DMS114 treated with DMSO at 0.1 percent for 48 hours (cell line): Measurements from ENCODE around the gene SMOC1.

Experiments
- DNase-seq: peaks from one replicate; lab custom pipeline; 2025; ENCODE audit not compliant: unreplicated experiment; lab: John Stamatoyannopoulos, UW

The SMOC1 gene

DNA sequence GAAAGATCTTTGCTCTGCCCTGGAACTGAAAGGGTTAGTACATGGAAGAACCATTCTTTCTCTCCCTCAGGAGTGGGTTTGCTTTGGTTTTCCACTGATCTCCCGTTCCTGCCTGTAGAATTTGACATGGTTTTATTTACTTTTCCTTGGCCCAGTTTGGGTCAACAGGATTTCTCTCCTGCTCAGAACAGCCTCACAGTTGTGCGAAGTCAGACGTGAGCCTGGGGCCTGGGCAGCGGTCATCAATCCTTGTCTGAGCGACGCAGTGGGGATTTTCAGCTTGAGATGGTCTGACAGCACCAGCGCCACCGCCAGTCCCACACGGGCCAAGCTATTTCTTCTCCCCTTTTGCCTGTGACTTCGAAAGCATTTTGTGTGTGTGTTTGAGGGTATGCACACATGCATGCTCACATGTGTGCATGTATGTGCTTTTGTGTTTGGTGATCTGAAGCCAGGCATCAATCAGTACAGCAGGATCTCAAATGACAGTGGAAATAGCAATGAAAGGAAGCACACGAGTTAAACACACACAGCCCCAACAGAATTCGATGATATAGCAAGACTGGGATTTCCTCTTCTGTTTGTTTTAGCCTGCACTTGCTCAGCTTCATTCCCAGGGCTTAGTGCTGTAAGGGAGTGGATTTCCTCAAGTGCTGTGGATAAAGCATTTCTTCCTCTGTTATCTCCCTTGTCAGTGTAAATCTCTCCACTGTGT, 58.3 kb downstream of the SMOC1 start:
- DNase-seq, result no peak

DNA sequence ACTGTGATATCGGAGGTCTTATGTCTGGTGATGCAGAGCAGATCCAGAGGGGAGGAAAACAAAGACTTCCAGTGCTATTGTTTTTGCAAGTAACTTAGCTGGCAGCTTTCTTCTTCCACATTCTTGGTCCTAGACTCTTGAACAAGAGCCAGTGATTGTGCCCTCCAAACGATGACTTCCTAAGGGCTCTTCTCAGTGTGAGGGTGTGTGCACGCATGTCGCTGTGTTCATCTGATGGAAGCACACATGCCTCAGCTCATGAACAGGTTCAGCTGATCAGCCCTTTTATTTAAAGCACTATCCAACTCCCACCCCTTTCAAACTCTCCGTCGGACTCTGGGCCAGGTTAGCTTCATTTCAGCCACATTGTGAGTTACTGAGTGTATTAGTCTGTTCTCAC, 59.5 kb downstream of the SMOC1 start:
- no peak for DNase-seq

DNA sequence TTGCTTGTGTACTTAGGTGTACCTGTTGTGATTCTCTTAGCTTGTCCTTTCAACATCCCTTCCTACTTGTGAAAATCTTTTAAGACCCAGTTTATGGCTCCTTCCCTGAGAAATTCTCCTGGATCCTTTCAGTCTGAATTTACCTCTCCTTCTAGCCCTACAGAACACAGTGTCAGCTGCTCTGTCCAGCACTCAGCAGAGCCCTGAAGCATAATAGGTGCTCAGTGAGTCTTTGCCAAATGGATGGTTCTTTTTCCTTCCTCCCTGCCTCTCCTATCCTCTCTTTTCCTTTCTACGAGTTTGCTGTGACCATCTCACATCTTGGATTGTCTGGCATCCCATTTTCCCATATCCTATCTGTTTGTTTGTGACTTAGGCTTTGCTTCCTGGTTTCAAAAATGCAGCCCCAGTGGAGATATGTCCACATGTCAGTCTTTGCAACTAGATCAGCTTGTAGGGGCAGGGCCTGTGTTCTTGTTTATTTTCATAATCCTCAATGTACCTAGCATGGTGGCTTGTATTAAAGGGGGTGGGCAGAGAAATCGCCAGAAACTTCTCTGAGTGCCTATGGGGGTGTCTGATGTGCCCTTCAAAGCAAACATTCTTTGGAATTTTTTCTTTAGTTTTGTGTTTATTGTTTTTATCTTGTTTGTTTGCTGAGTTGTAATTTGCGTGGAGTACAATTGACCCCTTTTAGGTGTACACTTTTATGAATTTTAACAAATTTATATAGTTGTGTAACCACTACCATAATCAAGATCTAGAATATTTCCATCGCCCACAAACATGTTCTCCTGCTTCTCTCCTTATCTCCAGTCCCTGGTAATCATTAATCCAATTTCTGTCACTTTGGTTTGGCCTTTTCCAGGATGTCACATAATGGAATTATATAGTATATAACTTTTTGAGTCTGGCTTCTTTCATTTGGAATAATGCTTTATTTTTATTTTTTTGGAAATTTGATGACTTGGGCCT, 62.8 kb downstream of the SMOC1 start:
- DNase-seq, result no peak

DNA sequence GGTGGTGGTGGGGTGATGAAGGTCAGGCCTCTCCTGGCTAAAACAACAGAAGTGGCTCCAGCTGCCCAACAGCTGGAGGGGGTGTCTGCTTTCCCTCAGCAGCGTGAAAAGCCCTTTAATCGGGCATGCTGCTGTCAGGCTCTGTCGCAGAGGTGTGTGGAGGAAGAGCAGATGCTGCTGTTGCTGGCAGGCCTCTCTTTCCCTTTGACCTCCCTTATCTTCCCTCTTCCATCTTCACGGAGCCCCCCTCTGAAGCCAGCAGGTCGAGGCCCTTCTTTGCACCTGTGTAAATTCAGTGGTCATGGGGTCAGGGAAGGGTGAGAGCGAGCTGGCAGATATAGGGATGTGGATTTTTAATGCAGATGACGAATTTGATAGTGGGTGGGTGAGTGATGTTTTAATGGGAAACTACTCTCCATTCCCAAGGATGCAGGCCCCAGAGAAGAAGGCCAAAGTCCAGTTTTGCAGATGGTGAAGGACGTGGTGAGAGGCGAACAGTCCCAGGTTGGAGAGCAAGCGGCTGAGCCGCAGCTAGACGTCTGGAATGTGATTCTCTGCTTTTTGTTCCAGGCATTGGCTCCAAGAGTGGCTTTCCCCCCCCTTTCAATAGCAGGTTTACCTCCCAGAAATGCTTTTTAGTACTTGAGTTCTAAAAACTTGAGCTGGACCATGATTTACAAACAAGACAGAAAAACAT, 64.0 kb downstream of the SMOC1 start:
- DNase-seq, result no peak

DNA sequence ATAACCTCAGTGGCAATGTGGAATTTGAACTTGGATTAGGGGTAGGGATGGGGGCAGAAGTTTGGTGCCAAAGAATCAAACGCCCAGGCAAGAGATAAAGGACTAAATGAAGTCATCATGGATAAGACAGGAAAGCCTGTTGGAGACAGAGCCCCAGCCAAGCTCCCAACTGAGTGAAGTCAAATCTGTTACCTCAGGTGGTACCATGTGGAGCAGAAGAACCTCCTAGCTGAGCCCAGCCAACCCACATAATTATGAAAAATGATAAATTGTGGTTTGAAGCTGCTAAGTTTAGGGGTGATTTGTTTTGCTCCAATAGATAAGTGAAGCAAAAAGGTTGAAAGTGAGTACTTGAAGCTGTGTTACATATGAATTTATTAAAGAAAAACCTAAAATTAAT, 66.1 kb downstream of the SMOC1 start:
- no peak for DNase-seq

DNA sequence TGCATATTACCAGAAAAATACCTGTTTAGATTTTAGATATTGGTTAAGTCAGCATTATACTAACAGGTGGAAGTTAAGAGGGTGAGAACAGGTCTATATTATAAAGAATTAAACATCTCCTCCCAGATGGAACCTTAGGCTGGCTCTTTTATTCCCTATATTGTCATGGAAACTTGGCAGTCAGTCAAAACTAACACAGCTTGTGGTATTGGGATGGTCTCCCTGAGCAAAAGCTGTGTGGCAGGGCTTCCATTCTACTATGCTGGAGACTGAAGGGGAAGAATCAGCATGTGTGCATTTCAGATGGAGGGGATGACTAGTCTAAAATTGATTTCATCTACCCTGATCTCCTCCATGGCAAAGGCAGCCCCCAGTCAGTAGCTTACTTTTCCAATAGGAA, 66.7 kb downstream of the SMOC1 start:
- no peak for DNase-seq

DNA sequence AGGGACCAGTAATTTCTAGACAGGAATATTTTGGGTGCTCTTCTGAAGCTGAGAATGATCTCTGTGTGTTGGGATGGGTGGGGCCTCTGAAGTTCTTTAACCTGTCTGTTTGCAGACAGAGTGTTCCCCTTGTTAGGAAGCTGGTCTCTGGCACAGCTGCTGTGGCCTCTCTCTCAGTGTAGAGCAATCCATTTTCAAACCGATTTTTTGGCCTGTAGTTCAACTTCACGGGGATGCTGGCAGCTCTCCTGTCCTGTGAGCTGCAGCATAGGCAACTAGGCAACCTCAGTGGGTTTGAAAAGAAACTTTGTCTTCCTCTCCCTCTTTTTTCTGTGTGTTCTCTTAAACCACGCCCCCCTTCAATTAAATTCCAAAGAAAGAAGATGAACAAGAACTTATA, 69.1 kb downstream of the SMOC1 start:
- DNase-seq, result no peak

DNA sequence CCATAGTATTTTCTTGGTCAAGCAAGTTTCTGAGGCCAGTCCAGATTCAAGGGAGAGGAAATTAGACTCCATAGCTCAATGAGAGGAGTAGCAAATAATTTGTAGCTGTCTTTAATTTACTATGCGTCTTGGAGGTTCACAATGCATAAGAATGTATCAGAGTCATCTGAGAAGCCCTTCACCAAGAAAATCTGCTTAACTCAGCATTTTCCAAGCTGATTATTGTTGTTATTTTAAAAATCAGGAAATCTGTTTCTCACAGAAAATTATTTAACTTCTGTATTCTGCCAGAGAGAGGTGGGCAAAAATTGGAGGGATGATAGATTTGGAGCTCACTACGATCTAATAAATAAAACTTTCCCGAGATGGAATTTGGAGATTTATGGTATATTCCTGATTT, 72.0 kb downstream of the SMOC1 start:
- DNase-seq, result no peak

DNA sequence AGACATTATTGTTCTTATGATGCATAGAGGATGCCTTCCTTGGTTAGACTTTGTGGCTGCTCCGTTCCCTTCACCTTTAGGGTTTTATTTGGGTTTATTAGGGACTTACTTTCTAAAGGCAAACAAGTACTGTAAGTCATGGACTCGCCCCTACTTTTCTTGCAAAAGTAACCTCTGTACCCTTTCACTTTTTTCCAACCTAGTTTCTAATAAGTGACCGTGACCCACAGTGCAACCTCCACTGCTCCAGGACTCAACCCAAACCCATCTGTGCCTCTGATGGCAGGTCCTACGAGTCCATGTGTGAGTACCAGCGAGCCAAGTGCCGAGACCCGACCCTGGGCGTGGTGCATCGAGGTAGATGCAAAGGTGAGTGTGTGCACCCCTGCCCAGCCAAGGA, 72.7 kb downstream of the SMOC1 start:
- DNase-seq, result no peak

DNA sequence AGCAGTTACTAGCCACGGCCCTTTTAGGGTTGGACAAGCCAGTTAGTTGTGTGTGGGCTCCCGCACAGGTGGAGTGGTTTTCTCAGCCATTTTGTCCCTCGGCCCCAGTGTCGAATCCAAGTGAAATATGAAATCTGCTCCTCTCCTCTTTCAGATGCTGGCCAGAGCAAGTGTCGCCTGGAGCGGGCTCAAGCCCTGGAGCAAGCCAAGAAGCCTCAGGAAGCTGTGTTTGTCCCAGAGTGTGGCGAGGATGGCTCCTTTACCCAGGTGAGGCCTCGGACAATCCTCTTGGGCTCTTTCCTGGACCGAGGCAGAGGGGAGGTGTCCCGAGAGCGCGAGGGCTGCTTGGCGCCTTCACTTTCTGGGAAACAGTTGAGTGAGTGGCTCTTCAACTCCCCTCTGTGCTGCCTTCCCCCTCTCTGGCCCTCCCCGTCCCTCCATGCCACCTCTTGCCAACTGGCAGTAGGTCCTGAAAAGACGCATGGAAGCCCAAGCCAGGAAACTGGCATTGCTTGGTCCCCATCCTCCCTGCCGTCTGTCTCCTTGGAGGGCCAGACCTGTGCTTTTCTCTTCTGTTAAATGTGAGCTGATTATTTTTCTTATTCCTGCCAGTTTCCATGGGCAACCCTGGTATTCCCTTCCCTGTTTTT, 74.2 kb downstream of the SMOC1 start:
- DNase-seq, result no peak

DNA sequence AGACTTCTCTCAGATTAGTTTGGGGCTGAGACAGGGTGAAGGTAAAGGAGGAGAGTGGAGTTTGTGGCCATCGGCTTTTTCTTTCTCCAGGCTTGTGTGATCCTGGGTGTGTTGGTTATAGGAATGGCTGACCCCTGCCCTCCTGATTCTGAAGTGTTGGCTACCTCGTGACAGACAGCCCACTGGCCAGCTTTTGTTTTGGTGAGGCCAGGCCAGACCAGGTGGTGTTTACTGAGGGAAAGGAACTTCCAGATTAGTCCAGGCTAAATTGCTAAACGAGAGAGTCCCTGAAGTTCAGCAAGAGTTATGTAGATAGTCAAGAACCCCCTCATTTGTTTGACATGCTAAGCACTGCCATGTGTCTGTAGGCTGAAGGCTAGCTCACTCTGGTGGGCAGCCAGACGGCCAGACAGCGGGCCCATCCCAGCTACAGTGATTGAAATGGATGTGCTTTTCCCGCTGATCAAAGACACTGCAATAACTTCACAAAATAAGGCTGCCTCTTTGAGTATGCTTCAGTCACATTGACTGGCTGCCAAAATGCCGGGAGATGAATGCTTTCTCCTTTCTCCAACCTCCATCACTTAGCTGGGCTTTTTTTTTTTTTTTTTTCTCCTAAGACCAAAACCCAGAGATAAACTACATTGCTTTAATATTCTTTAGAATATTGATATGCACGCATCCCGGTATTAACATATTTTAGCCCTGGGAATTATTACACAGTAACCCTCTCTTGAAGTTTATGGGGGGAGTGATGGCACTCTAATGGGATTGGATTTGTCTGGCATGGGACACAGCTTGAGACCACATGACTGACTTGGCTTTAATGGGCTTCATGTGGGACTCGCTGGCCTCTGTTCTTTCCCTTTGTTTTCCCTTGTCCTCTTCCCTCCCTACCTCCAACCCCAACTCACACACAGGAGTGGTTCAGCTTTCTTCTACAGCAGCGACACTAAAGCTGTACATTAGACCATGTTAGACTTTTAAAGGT, 76.9 kb downstream of the SMOC1 start:
- DNase-seq, result no peak

DNA sequence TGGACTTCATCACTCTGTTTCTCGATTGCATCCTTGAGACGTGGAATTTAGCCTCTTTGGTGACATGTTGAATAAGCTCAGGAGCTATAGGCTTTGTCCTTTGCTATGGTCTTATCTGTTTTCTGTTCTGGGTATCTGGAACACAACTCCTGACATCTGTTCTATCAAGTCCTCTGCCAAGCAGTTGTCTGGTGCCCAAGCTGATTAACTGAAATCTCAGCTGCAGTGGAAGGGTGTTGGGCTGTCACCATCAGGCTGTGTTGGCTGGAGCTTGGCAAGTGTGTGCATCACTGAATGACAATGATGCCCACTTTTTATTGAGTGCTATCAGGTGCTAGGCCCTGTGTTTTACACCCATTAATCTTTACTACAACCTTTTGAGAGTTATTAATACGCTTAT, 77.8 kb downstream of the SMOC1 start:
- DNase-seq, result no peak

DNA sequence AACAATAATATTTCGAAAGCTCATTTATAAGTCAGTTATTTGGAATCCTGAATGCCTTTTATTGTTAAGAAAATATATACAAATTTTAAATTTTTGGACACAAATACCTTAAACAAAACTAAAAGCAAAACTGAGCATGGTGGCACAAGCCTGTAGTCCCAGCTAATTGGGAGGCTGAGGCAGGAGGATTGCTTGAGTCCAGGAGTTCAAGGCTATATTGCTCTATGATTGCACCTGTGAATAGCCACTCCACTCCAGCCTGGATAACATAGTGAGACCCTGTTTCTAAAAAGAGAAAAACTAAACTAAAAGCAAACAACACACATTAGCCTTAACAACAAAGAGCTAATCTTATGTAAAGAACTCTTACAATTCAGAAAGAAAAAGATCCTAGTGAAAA, 78.8 kb downstream of the SMOC1 start:
- DNase-seq, result no peak

DNA sequence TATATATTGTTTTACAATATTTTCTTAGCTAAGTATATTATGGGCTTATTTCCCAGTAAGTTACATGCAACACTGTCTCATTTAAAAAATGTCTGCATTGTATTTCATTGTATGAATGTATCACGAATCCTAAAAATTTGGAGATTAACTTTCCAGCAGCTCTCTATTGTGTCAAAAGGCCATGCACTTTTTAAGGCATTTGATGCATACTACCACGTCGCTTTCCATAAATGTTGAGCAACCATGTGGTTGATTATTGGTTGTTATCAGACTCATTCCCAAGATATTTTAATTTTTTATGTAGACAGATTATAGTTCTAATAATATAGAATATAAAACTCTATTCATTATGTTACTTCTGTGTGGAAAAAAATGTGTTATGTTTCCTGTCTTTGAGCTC, 79.9 kb downstream of the SMOC1 start:
- no peak for DNase-seq

DNA sequence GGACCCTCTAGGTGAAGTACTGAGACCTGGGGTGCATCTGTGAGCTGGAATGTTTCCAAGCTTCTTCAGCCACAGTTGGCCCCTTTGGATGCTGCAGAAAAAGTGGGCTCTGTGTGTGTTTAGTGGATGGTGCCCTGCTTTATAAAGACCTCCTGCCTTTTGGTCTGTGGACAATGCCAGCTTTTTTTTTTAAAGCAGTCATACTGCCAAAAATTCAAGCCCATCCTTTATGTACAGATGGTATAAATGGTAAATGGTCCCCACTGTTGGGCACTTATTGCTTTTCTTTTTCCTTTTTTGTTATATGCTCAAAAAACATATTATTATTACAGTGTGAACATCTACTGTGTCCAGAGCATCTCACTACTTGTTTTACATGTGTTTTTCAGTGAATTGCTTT, 81.1 kb downstream of the SMOC1 start:
- no peak for DNase-seq

DNA sequence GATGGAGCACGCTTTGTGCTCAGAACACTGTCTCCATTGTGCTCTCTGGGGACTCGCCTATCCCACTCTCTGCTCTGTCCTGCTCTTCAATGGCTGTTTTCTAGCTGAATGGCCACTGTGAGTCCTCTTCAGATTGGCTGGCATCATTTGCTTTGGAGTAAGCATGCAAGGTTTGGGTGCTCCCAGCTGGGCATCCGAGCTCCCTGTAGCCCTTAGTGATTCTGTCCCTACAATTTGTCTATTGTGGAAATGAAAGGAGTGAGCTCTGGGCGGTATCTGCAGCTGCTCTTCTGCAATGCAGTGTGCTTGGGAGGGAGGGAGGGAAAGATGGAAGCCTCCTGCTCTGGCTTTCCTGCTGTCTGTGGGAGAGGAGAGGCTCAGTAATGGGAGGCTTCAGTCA, 84.8 kb downstream of the SMOC1 start:
- DNase-seq, result no peak

DNA sequence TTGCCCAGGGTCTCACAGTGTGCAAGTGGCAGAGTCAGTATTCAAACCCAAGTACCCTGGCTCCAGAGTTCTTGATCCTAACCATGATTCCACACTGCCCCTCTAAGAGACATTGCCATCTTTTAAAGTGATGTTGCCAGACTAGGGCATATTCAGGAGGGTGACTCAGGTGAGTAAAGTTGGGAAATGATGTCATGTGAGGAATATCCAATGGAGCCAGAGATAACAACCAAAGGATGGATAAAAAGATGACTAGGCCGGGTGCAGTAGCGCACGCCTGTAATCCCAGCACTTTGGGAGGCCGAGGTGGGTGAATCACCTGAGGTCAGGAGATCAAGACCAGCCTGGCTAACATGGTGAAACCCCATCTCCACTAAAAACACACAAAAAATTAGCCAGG, 85.6 kb downstream of the SMOC1 start:
- no peak for DNase-seq

DNA sequence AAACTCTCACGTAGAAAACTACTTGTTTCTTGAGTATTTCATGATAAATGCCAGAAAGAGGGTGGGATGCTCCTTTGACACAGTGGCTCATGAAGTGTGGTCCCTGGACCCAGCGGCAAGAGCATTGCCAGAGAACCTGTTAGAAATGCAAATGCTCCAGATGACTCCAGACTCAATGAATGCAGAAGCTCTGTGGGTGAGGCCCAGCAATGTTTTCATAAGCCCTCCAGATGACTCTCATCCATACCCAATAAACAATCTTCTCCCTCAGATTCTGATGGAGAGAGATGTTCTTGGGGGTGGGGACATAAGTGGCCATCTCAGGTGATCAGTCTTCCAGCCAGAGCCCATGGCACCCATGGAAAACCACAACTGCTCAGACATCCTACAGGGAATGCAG, 88.9 kb downstream of the SMOC1 start:
- no peak for DNase-seq

DNA sequence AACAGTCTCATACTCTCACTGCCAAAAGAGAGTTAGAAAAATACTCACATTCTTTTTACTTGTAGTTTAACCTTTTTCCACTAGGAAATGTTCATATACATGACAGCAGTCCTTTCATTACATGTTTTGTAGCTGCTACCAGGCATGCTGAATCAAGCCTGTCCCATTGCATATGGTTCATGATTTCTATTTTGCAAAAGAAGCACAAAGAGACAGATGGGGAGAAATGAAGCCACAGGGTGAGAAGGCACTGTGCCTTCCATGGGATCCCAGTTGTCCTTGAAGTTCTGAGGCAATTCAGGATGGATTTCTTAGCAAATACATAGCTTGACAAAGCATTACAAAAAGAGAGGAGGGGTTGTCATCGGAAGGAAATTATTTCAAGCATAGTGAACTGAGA, 89.5 kb downstream of the SMOC1 start:
- no peak for DNase-seq

DNA sequence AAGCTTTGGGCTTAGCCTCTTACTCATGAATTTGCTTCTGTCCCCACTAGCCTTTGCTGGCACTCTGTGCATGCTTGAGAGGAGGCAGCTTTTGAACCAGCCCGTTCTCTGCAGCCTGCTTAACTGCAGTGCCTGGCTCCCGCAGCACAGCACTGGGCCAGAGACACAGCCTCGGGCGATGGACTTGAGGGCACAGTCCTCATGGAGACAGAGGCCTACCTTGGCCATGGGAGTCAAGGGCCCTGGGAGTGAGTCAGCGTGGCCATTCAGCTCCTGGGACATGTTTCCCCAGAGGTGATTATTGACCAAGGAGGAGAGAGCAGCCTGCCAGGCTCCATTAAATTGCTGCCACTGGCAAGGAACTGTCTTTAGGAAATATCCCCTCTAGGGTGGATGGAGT, 93.5 kb downstream of the SMOC1 start:
- no peak for DNase-seq
